ENCODE data around the gene DNAH2.

Gene DNAH2

GRCh38 chr17:7716901-7717755, at the start of gene DNAH2:
Gene DNAH2, plus strand, starts transcription at chr17:7717744. Its CDS starts 1,991 bp downstream, at chr17:7719735.
- DNase-seq (ENCODE audit: low read depth) = peak; percentile 11

- DNase-seq (ENCODE audit: low read depth) = no peak
Measured at GRCh38 chr17:7668482-7668881, 49.1 kb upstream of the DNAH2 start.

- no peak for DNase-seq (ENCODE audit: low read depth)
Measured at GRCh38 chr17:7673239-7673638, 44.3 kb upstream of the DNAH2 start.

GRCh38 chr17:7674934-7675333, 42.6 kb upstream of the DNAH2 start:
- DNase-seq (ENCODE audit: low read depth) = no peak

GRCh38 chr17:7676533-7676932, 41.0 kb upstream of the DNAH2 start:
- DNase-seq (ENCODE audit: low read depth) = no peak

GRCh38 chr17:7677388-7678067, 40.0 kb upstream of the DNAH2 start:
- no peak for DNase-seq (ENCODE audit: low read depth)

GRCh38 chr17:7684851-7685532, 32.6 kb upstream of the DNAH2 start:
- no peak for DNase-seq (ENCODE audit: low read depth)

- peak; percentile 79 for DNase-seq (ENCODE audit: low read depth)
Measured at GRCh38 chr17:7685533-7686221, 31.9 kb upstream of the DNAH2 start.

- DNase-seq (ENCODE audit: low read depth) = peak; percentile 70
Measured at GRCh38 chr17:7686222-7687071, 31.1 kb upstream of the DNAH2 start.

- DNase-seq (ENCODE audit: low read depth) = peak; percentile 84
Measured at GRCh38 chr17:7687072-7687907, 30.3 kb upstream of the DNAH2 start, which contains the start of gene TP53. Gene TP53, minus strand, starts transcription at chr17:7687490. Its CDS starts 10,896 bp downstream, at chr17:7676594.

GRCh38 chr17:7687908-7688807, 29.4 kb upstream of the DNAH2 start, which contains the start of gene WRAP53:
Gene WRAP53, plus strand, starts transcription at chr17:7688477. Its CDS starts 172 bp downstream, at chr17:7688649.
- peak; percentile 94 for DNase-seq (ENCODE audit: low read depth)

GRCh38 chr17:7688808-7689316, 28.7 kb upstream of the DNAH2 start:
- DNase-seq (ENCODE audit: low read depth) = no peak

GRCh38 chr17:7695586-7695985, 22.0 kb upstream of the DNAH2 start:
- no peak for DNase-seq (ENCODE audit: low read depth)

- DNase-seq (ENCODE audit: low read depth) = no peak
Measured at GRCh38 chr17:7697828-7698588, 19.5 kb upstream of the DNAH2 start.

GRCh38 chr17:7700510-7700909, 17.0 kb upstream of the DNAH2 start:
- no peak for DNase-seq (ENCODE audit: low read depth)

GRCh38 chr17:7701681-7702080, 15.9 kb upstream of the DNAH2 start:
- no peak for DNase-seq (ENCODE audit: low read depth)

- DNase-seq (ENCODE audit: low read depth) = no peak
Measured at GRCh38 chr17:7702776-7703175, 14.8 kb upstream of the DNAH2 start.
